Stimulated activated CD8-positive, alpha-beta memory T cell treated with anti-CD3 and anti-CD28 coated beads, Interleukin-12 subunit alpha, Interleukin-12 subunit beta, amount 100 ng/mL, for 4 hours (primary cell): ENCODE results near the gene TACR1.
"Not testable (repeated sequence)": the region's sequence is repeated elsewhere in the genome, so short reads cannot be mapped to it uniquely, and the experiment has no call there.

Experiments
- DNase-seq: peaks from one replicate; pipeline ENCODE4 v3.0.0-alpha.2; 2020; ENCODE audit warnings: low read depth

The TACR1 gene, protein sequence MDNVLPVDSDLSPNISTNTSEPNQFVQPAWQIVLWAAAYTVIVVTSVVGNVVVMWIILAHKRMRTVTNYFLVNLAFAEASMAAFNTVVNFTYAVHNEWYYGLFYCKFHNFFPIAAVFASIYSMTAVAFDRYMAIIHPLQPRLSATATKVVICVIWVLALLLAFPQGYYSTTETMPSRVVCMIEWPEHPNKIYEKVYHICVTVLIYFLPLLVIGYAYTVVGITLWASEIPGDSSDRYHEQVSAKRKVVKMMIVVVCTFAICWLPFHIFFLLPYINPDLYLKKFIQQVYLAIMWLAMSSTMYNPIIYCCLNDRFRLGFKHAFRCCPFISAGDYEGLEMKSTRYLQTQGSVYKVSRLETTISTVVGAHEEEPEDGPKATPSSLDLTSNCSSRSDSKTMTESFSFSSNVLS

DNA sequence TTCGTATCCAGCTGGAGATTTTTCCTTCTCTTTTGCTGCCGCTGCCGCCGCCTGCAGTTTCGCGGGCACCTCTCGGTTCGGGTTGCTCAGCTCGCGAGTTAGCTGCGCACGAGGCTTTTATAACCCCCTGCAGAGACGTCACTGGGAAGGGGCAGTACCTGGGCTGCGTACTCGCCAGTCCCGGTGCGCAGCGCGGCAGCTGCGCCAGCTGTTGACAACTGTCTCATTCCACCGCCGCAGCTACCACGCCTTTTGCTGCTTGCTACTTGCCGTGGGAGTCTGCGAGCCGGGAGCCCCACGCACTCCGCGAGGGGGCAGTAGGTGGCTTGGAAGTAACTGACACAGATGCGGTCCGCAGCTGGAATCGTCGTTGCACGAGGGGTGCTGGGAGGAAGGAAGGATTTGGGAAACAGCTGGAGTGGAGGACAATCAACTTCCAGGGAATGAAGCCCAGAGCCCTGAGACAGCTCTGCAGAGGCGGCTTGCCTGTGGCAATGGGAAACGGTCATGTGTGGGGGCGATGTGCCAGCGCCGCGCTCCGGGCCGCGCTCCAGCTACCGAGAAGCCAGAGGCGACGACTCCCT, at the start of gene TACR1:
TSS of gene TACR1 (minus strand) at position 93 of the 584 bp plus-strand sequence. CDS start 586 bp downstream, outside the sequence.
- DNase-seq: peak; percentile 4

DNA sequence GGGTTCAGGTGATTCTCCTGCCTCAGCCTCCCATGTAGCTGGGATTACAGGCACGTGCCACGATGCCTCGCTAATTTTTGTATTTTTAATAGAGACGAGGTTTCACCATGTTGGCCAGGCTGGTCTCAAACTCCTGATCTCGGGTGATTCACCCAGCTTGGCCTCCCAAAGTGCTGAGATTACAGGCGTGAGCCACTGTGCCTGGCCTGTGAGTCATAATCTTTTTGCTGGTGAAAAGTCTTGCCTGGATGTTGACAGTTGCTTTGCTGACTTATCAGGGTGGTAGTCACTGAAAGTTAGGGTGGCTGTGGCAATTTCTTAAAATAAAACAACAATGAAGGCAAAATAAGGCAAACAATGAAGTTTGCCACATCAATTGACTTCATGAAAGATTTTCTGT, 49.3 kb upstream of the TACR1 start:
- DNase-seq: not testable (repeated sequence)

DNA sequence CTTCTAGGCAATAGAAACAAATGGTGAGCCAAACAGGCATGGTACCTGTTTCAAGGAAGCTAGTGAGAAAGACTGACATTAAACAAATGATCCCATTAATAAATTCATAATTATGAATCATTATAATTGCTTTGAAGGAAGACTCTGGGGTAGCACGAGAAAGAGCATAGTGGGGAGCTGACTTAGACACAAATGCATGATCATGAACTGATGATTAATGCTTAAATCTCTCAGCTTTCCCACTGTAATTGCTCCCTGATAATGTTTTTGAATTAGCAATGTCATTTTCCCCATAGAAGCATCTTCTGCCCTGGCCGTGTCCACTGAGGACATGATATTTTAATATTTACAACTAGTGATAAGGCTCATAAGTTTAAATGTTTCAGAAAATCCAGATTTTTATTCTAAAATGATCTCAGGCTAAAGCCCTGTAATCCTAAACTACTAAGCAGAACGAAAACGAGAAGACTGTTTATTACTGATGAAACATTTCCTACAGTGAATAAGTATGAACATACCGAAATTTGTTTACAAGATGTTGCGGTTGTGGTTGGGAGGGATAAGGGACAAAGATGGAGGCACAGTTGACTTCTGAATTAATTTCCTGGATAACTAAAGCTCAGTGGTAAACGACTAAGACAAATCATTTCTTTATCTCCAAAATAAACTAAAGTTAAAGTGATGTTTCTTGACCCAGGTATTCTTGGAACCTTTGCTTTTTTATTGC, 47.3 kb upstream of the TACR1 start:
- DNase-seq: no peak

DNA sequence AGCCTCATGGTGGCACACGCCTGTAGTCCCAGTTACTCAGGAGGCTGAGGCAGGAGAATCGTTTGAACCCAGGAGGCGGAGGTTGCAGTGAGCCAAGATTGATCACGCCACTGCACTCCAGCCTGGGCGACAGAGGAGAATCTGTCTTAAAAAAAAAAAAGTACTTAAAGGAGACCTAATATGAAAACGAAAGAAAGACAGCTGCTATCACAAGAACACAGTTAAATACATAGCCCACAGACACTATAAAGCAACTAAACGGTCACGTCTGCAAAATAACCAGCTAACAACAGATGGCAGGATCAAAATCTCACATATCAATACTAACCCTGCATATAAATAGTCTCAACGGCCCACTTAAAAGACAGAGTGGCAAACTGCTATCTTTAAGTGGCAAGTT, 43.9 kb upstream of the TACR1 start:
- no peak for DNase-seq

DNA sequence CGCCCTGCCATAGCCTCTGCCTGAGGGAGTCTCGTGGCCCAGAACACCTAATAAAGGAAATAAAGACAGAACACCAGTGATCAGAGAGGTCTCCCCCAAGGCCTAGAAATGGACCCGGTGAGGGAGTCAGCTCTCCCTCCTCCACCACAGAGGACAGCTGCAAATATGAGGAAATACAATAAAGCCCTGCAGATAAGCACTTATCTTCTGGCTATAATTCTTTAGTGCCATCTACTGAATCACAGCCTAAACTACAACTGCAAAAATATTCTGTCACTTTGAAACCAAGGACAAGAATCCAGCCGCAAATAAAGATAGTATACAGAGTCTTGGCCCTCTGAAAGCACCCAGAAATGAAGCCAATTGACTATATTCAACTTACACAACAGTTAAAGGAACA, 42.4 kb upstream of the TACR1 start:
- no peak for DNase-seq

DNA sequence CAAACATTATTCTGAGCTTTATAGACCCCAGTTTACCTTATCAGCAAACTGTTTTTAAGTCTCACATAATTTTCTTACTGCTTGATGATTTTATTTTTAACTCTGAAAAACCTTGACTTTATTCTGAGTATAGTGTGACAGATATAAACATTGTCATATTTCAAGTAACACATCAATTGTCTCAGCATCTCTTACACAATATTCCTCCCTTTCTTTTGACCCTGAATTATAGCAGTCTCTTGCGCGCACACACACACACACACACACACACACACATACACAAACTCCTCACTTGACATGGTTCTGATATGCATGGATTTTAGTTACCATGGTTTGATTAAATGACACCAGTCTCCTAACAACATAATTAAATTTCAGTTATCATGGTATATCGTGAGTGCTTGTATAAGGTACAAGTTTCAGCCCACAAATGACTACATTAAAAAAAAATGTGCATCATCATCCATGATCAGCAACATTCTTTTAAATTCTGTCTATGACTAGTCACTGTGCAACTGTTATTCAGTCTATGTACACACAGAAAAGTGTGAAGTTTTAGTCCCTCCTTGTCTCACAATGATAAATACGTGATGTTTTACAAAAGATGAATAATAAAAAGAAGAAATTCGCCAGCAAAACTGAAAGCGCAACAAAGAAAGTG, 39.5 kb upstream of the TACR1 start:
- DNase-seq: no peak

DNA sequence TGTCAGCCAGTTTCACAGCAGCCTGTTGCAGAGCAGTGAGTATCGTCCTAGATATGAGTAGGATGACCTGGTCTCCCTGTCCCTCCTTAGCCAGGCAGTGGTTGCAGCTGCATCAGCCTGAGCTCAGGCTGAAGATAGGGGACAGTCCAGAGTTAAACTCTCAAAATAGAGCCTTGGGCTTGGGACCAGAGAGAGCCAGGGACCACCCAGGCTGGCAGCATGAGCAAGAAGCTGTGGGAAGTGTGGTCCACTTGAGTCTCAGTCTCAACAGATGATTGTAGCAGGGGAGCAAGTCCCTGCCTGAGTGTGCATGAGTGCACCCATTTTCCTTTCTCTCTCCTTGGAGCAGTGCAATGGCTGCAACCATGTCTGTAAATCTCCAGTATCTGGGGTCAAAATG, 38.0 kb upstream of the TACR1 start:
- no peak for DNase-seq

DNA sequence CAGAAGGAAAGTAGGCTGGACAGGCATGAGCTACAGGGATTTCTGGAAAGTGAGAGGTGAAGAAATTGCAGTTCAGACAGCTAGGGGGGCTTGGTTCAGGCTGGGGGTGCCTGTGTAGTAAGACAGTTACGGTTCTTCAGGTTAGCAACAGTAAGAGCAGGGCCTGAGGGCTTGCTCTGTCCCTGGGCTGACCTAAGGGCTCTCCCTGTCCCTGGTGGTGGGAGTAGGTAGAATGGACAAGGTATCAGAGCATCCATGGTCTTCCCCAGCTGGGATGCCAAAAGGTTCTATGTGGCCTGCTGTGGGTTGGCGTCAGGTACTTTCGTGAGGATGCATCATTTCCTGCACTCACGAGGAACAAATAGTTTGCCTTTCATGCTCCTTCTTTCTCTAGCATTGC, 34.6 kb upstream of the TACR1 start:
- no peak for DNase-seq

DNA sequence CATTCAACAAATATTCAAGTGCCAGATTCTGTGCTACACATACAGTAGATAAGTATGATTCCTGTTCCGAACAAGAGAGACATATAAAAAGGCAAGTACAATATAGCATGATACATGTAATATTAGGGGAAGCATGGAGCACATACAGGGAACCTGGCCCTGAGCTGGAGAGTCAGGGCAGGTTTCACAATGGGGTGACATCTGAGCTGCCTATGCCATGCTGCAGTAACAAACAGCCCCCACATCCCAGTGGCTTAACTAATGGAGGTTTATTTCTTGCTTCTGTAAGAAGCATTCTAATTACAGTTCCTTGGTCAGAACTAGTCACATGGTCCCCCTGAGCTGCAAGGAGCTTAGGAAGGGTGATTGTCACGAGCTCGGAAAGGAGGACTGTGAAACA, 27.3 kb upstream of the TACR1 start:
- no peak for DNase-seq

DNA sequence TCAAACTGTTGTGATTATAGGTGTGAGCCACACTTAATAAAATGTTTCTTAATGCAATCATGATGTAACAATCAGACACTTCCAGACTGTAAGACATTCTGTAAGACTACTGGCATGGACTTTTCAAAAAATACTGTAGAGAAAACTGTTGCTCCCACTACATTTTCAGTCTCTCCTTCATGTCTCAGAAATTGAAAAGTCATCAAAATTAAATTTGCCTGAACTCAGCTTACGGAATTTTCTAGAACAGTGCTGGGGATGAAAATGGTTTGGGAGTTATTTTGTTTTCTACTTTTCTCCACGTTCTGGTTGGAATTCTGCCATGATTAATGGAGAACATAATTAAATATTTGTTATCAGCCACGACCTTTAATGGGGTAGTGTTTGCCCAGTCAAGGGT, 26.8 kb upstream of the TACR1 start:
- DNase-seq: no peak

DNA sequence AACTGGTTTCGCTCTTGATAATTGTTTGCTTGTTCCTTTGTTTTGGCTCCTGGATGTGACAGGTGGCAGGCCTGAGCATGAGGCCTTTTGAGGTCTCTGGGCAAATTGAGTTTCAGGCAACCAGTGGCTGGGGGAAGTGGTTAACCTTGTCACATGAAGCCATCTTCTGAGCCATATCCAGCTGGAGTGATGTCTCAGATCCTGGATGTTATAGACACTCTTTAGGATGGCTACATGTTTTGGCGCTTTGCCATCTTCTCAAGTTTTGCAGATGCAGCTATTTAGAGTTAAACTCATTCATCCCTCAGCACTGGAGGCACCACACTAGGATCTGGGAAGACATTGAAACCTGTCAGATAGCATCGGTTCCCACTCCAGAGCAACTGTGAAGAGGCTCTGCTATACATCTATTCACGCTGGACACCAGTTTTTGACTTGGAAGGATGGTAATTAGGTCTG, 25.3 kb upstream of the TACR1 start:
- DNase-seq: no peak

DNA sequence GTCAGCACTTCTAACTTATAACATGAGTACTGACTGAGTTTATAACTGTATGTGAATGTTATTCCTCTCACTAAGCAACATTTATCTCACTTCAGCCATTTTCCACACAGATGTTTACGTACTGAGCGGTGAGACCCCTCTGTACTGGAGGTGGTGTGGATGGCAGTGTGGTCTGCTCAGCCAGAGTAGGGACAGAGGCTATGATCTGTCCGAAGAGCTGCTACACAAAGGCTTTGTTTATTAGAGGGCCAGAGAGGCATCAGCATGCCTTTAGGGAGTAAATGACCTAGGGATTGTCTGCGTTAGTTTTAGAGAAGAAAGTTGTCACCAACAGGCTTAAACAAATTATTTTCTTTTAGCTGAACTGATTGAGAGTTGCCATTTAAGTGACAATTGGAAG, 23.2 kb upstream of the TACR1 start:
- DNase-seq: no peak

DNA sequence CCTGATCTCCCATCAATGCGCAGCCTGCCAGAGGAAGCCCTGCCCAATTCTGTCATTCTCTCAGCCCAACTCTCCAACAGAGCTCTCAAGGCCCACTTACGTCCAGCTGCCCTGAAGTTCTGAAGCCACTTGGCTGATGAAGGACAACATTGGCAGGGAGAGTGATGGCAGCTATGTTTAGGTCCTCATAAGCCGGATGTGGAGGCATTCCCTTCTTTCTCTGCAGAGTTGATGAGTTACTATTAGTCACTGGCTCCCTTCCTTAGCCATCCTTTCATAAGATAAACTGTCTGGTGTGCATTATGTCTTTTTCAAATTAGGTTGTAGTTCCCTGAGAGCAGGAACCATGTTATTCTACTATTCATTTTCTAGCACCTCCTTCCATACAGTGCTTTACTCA, 22.5 kb upstream of the TACR1 start:
- no peak for DNase-seq

DNA sequence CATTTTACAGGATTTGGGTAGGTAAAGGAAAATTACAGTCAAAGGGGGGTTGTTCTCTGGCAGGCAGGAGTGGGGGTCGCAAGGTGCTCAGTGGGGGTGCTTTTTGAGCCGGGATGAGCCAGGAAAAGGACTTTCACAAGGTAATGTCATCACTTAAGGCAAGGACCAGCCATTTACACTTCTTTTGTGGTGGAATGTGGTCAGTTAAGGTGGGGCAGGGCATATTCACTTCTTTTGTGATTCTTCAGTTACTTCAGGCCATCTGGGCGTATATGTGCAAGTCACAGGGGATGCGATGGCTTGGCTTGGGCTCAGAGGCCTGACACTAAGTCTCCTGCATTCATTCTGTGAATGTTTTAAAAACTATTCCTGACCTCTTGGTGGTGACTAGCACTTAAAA, 19.9 kb upstream of the TACR1 start:
- not testable (repeated sequence) for DNase-seq

DNA sequence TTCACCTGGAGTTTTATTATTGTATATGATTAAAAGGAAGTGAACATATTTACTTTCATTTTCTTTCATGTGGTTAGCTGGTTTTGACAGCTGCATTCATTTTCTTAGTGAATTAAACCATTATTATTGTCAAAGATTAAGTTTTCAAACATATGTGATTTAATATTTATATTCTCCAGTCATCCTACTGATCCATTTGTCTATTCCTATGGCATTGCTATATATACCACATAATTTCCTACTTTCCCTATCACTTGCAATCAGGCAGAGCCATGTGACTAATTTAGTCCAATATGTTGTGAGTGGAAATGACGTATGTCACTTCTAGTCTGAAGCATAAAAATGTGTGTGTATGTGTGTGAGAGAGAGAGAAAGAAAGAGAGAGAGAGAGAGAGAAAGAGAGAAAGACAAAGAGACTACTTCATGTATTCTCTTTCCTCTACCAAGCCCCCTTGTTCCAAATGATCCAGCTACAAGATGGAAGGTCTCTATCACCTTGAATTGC, 12.0 kb upstream of the TACR1 start:
- DNase-seq: no peak

DNA sequence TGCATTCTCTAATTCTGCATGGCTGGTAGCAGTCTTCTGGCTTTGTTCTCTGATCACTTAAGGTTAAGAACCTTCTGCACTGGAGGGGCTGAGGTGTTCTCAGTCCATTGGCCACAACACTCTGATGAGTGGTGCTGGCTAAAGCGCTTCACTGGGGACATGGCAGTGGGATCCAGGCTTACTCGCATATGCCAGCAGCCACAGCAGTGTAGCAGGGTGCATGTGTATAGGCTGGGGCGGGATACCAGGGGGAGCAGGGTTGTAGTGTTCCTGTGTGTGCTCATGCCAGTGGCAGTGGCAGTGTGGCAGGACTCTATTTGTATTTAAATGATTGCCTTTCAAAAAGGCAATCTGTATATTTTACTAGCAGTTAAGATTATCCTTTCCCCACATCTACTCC, 11.1 kb upstream of the TACR1 start:
- no peak for DNase-seq

DNA sequence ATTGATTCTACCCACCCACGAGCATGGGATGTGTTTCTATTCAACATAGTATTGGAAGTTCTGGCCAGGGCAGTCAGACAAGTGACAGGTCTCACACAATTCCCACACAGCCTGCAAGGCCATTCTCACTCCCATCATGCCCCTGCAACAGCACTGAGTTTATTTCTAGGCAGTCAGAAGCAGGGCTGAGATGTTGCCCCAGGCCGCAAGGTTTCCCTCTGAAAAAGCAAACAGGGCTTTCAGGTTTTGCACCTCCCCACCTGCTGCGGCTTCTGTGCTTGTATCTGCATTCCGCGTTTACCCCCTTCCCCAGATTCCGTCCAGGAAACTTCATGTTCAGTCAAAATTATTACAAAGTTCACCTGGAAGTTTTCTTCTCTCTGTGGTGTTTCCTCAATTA, 9.4 kb upstream of the TACR1 start:
- no peak for DNase-seq

DNA sequence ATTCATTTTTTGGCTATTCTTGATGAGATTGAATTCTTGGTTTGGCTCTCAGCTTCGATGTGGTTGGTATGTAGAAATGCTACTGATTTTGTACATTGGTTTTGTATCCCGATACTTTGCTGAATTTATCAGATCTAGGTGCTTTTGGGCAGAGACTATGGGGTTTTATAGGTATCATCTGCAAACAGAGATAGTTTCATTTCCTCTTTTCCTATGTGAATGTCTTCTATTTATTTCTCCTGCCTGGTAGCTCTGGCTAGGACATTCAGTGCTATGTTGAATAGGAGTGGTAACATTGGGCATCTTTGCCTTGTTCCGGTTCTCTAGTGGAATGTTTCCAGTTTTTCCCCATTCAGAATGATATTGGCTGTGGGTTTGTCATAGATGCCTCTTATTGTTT, 5.5 kb upstream of the TACR1 start:
- no peak for DNase-seq

DNA sequence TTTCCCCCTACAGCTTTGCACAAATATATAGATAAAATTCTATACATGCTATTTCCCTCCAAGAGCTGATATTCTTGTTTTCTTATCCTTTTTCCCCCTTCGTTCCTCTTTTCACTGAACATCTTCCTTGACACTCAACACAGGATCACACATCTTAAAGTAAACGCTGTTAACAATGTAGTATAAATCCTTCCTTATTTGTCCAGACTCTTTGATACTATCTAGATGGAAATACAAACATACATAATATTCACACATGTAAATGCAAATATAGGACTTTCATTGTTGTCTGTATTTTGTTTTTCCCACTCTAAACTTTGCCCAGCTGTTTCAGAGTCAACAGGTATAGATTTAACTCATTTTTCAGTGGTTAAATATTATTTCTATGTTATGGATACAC, 3.0 kb upstream of the TACR1 start:
- no peak for DNase-seq

DNA sequence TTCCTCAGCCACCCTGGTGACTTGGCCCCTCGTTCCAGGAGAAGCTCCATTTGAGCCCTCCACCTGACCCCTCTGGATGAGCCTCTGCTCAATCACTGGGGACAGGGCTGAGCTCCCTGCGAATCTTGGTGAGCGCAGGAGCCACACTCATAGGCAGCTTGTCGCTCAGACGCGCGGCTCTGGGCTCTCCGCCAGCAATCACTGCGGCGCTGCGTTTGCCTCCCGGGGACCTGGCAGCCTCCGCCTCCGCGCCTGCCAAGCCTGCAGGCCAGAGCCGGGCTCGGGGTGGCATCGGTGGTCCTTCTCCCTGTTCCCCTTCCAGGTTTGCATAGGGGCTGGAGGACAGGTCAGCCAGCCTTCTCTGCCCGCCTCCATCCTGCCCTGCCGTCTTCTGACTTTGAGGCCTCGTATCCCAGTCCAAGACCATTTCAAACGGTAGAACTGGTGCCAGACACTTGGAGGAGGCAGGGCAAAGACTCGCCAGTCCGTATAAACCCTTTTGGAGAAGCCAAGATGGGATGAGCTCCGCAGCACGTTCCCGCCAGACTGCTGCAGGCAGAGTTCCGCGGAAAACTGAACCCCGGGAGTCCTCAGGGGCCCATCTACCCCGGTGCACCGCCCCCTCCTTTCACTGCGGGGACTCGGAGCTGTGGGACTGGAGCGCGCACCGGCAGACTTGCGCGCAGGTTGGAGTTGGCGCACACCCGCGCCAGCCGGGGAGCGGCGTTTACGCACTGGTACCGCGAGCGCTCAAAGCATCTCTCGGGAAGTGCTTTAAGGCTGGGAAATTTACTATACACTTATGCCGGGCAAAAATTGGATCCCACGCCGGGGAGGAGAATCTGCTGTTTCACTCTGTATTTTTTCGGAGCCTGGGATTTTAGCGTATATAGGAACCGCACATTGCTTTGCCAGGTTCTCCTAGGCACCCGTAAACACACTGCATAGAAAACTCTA, 1.1 kb upstream of the TACR1 start:
- DNase-seq: no peak

DNA sequence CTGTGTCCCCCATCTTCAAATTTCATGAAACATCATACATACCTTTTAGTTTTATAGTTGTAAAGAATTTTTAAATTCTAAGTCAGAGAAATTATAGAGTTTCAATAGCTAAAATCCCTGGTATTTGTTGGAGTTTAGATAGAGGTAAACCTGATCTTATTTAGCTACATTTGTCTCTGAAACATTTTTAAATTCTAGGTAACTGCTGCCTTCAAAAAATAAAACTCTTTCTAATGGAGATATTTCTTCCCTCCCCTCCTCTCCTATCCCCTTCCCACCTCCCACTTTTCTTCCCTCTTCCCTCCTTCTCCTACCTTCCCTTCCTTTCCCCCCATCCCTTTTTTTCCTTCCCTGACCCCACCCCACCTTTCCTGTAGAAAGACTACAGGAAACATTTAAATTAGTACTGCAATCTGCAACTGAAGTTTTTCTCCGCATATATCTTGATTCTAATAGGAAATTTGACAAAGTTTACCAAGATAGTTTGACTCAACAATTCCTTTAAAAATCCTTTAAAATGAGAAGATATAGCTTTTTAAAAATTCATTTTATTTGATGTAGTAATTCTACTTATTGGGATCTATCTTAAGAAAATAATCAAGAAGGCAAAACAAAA, 4.1 kb downstream of the TACR1 start:
- no peak for DNase-seq
